ENCODE data around the gene S100A5. TPM values are rescaled to one million over a fixed set of nuclear protein-coding genes. Genes with fewer than 3 reads are reported as not detected.

S100A5 gene
- total RNA-seq, 1 experiment from 2014 or later = 6.0 TPM

GRCh38 chr1:153587314-153587713, 46.6 kb upstream of the S100A5 start:
- ChIA-PET POLR2A (no interaction called here), CTCF (no interaction called here), RAD21 (ENCODE audit: low non-redundant PET in 1 of 2, low total read pairs in 2 of 2, uncharacterized antibody in 2 of 2, unreplicated experiment in 2 of 2) (no interaction called here)
- Histone ChIP-seq H3K4me2 (ENCODE audit: low read length) (no peak overlapping the region), H3K4me3 (replicated peaks in 1 of 2; ENCODE audit: low read depth in 1 of 2, low read length in 2 of 2) (no peak overlapping the region), H3K27ac (ENCODE audit: low read depth, low read length) (no peak overlapping the region), H3K36me3 (ENCODE audit: control insufficient read depth in 1 of 2, insufficient read depth in 2 of 2, low read length in 2 of 2) (no peaks in the 10 kb centered on the region), H3K79me2 (ENCODE audit: insufficient read depth, low read length) (no peaks in the 10 kb centered on the region), H3K9ac (ENCODE audit: low read length) (no peak overlapping the region), H2AFZ (ENCODE audit: low read depth, low read length, poor library complexity, severe bottlenecking) (no peak overlapping the region), H4K20me1 (ENCODE audit: insufficient read depth) (no peaks in the 10 kb centered on the region), H3K9me3 (ENCODE audit: control insufficient read depth in 1 of 2, insufficient read depth in 1 of 2, low read depth in 1 of 2, low read length in 2 of 2) (no peaks in the 10 kb centered on the region), H3K4me1 (ENCODE audit: control insufficient read depth in 1 of 2, insufficient read depth in 2 of 2, low read length in 2 of 2) (peaks cover 0 to 6% of the 10 kb centered on the region in 2 experiments; a peak in 2 of 4 replicates), H3K9me2 (ENCODE audit: insufficient read depth) (no peaks in the 10 kb centered on the region), H3K27me3 (ENCODE audit: insufficient read depth, low read length) (no peaks in the 10 kb centered on the region)
- no peak for TF ChIP-seq ELF1 (IDR thresholded peaks at IDR 0.05; ENCODE audit: borderline replicate concordance, low read depth)
- TF ChIP-seq JUND (IDR thresholded peaks at IDR 0.05) = no peak
- TF ChIP-seq ZFX (IDR thresholded peaks at IDR 0.05) = no peak
- intact Hi-C loops (cut with micrococcal nuclease) = no loop called here
- ATAC-seq = no peak
- no TSS peak for BruUV-seq (replicated peaks)
- DNase-seq (ENCODE audit: low read depth, low spot score) = no peak

DNA sequence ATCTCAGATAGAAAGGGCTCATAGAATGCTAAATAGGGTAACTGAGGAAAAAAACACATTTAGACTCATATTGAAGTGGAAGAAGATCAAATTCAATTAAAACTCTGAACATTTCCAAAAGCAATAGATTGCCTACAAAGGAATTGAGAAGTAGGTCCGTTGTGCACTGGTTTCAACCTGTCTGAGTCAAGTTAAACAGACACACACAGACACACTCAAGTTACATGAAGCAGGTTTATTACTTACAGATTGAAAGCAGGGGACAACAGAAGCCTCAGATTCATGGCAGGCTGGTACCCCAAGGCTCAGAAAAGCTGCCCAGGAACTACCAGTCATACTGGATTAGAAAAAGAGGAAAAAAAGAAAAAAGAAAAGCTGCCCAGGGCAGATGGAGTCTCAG, 45.6 kb upstream of the S100A5 start:
- peaks cover 0 to 6% of the 10 kb centered on the region in 2 experiments; a peak in 2 of 4 replicates for H3K4me1 ChIP-seq (ENCODE audit: control insufficient read depth in 1 of 2, insufficient read depth in 2 of 2, low read length in 2 of 2)
- intact Hi-C loops (cut with micrococcal nuclease) = no loop called here
- DNase-seq (ENCODE audit: low read depth, low spot score) (no peak), ATAC-seq (no peak)
- RAD21 ChIA-PET (ENCODE audit: low non-redundant PET in 1 of 2, low total read pairs in 2 of 2, uncharacterized antibody in 2 of 2, unreplicated experiment in 2 of 2) = no interaction called here
- no peak overlapping the region for H3K4me2 ChIP-seq (ENCODE audit: low read length)
- H3K79me2 ChIP-seq (ENCODE audit: insufficient read depth, low read length) = no peaks in the 10 kb centered on the region
- no peak overlapping the region for H2AFZ ChIP-seq (ENCODE audit: low read depth, low read length, poor library complexity, severe bottlenecking)
- no TSS peak for BruUV-seq (replicated peaks)
- H3K27ac ChIP-seq (ENCODE audit: low read depth, low read length) = no peak overlapping the region
- H4K20me1 ChIP-seq (ENCODE audit: insufficient read depth) = no peaks in the 10 kb centered on the region
- H3K4me3 ChIP-seq (replicated peaks in 1 of 2; ENCODE audit: low read depth in 1 of 2, low read length in 2 of 2) = no peak overlapping the region
- no peak for TF ChIP-seq CEBPB (IDR thresholded peaks at IDR 0.05; ENCODE audit: low read depth)
- no peak for TF ChIP-seq POLR2A (IDR thresholded peaks at IDR 0.05; ENCODE audit: borderline replicate concordance, extremely low read depth, insufficient read depth, insufficient read length)
- no peak for TF ChIP-seq RAD21 (IDR thresholded peaks at IDR 0.05; ENCODE audit: low read depth)
- TF ChIP-seq SIN3A (IDR thresholded peaks at IDR 0.05; ENCODE audit: low read depth) = no peak
- TF ChIP-seq SRF (IDR thresholded peaks at IDR 0.05; ENCODE audit: low read depth) = no peak
- TF ChIP-seq SP1 (IDR thresholded peaks at IDR 0.05; ENCODE audit: low read depth) = no peak
- TF ChIP-seq, protein P1, sequence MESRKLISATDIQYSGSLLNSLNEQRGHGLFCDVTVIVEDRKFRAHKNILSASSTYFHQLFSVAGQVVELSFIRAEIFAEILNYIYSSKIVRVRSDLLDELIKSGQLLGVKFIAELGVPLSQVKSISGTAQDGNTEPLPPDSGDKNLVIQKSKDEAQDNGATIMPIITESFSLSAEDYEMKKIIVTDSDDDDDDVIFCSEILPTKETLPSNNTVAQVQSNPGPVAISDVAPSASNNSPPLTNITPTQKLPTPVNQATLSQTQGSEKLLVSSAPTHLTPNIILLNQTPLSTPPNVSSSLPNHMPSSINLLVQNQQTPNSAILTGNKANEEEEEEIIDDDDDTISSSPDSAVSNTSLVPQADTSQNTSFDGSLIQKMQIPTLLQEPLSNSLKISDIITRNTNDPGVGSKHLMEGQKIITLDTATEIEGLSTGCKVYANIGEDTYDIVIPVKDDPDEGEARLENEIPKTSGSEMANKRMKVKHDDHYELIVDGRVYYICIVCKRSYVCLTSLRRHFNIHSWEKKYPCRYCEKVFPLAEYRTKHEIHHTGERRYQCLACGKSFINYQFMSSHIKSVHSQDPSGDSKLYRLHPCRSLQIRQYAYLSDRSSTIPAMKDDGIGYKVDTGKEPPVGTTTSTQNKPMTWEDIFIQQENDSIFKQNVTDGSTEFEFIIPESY (IDR thresholded peaks at IDR 0.05; ENCODE audit: extremely low read depth, insufficient replicate concordance, low read length) = no peak
- no peak for TF ChIP-seq FOSL1 (IDR thresholded peaks at IDR 0.05; ENCODE audit: low read depth)
- no peak for TF ChIP-seq YY1 (IDR thresholded peaks at IDR 0.05; ENCODE audit: extremely low read depth, insufficient replicate concordance, low read depth, low read length)
- no peak for TF ChIP-seq ZFX (IDR thresholded peaks at IDR 0.05)
- H3K36me3 ChIP-seq (ENCODE audit: control insufficient read depth in 1 of 2, insufficient read depth in 2 of 2, low read length in 2 of 2) = no peaks in the 10 kb centered on the region
- CTCF ChIA-PET = interaction anchor here (3.1 kb wide), 1 partner anchor 14 kb away, joined by 9 read pairs; no protein-coding TSS in a partner anchor
- H3K9me3 ChIP-seq (ENCODE audit: control insufficient read depth in 1 of 2, insufficient read depth in 1 of 2, low read depth in 1 of 2, low read length in 2 of 2) = no peaks in the 10 kb centered on the region
- POLR2A ChIA-PET = interaction anchor here (1.0 kb wide), 1 partner anchor 20 kb away, joined by 3 read pairs; no protein-coding TSS in a partner anchor
- H3K27me3 ChIP-seq (ENCODE audit: insufficient read depth, low read length) = no peaks in the 10 kb centered on the region
- H3K9ac ChIP-seq (ENCODE audit: low read length) = no peak overlapping the region
- H3K9me2 ChIP-seq (ENCODE audit: insufficient read depth) = no peaks in the 10 kb centered on the region
